ENCODE measurements around the gene ANKRD23. TPM values are rescaled to one million over a fixed set of nuclear protein-coding genes. Genes with fewer than 3 reads are reported as not detected.

ANKRD23 gene
- total and polyA plus RNA-seq, 2 of the 13 experiments (the other 11 are each of a cell fraction or from before 2014, with no cell fraction given) = 1.5 to 1.6 TPM

GRCh38 chr2:96788442-96789244 lies 55.2 kb downstream of the ANKRD23 start (continued):
- no peak for TF ChIP-seq ZBTB39 (CRISPR knock-in tag; IDR thresholded peaks at IDR 0.05)

MicroRNAs encoded within 50 kb of the gene (microRNA counts, 767-probe panel; counts per million panel counts)
- not detected for microRNA hsa-miR-3127-5p

Small RNAs within 50 kb of the gene (microRNA-seq; reads per million reads assigned to microRNA genes)
- gene MIR3127 = 4.1 reads per million, percentile 28 among the genes with 10 or more reads in this experiment

Small RNAs within 50 kb of the gene (small RNA-seq; reads per million reads assigned to genes)
- gene MIR3127 (ENCODE audit: insufficient read depth in 2 of 3, insufficient read length in 3 of 3, low read depth in 2 of 3, low replicate concordance in 1 of 3) = 0 reads per million in 3 experiments

Other genes with a start within 250 kb of the ANKRD23 start
- gene KANSL3, start 205.7 kb downstream of the ANKRD23 start, total RNA-seq (2016; rRNA removed; fragmentation: Illumina TruSeq; extraction: Trizol) = 37.3 and 43.9 TPM in 2 replicates
- 20.8 and 28.2 TPM in 2 replicates for gene KANSL3, start 205.7 kb downstream of the ANKRD23 start, polyA plus RNA-seq (2011; rRNA removed)
- gene FER1L5, start 201.3 kb downstream of the ANKRD23 start, total RNA-seq (2016; rRNA removed; fragmentation: Illumina TruSeq; extraction: Trizol) = 0.02 TPM in 1 of 2 replicates, not detected in the other
- 0.08 and 0.22 TPM in 2 replicates for gene FER1L5, start 201.3 kb downstream of the ANKRD23 start, polyA plus RNA-seq (2011; rRNA removed)
- gene LMAN2L, start 104.0 kb downstream of the ANKRD23 start, total RNA-seq (2016; rRNA removed; fragmentation: Illumina TruSeq; extraction: Trizol) = 27.7 and 57.9 TPM in 2 replicates
- gene LMAN2L, start 104.0 kb downstream of the ANKRD23 start, polyA plus RNA-seq (2011; rRNA removed) = 35.5 and 39.1 TPM in 2 replicates
- gene CNNM4, start 83.1 kb downstream of the ANKRD23 start, total RNA-seq (2016; rRNA removed; fragmentation: Illumina TruSeq; extraction: Trizol) = 3.0 and 5.9 TPM in 2 replicates
- gene CNNM4, start 83.1 kb downstream of the ANKRD23 start, polyA plus RNA-seq (2011; rRNA removed) = 8.4 and 9.8 TPM in 2 replicates
- 8.4 and 21.2 TPM in 2 replicates for gene CNNM3, start 27.8 kb downstream of the ANKRD23 start, total RNA-seq (2016; rRNA removed; fragmentation: Illumina TruSeq; extraction: Trizol)
- gene CNNM3, start 27.8 kb downstream of the ANKRD23 start, polyA plus RNA-seq (2011; rRNA removed) = 27.9 and 43.4 TPM in 2 replicates
- 23.2 and 26.7 TPM in 2 replicates for gene ANKRD39, start 14.0 kb upstream of the ANKRD23 start, total RNA-seq (2016; rRNA removed; fragmentation: Illumina TruSeq; extraction: Trizol)
- 24.8 and 27.8 TPM in 2 replicates for gene ANKRD39, start 14.0 kb upstream of the ANKRD23 start, polyA plus RNA-seq (2011; rRNA removed)
- gene SEMA4C, start 26.1 kb upstream of the ANKRD23 start, total RNA-seq (2016; rRNA removed; fragmentation: Illumina TruSeq; extraction: Trizol) = 11.3 and 25.9 TPM in 2 replicates
- gene SEMA4C, start 26.1 kb upstream of the ANKRD23 start, polyA plus RNA-seq (2011; rRNA removed) = 46.6 and 69.2 TPM in 2 replicates
- gene FAM178B, start 142.6 kb upstream of the ANKRD23 start, total RNA-seq (2016; rRNA removed; fragmentation: Illumina TruSeq; extraction: Trizol) = not detected in 2 replicates
- gene FAM178B, start 142.6 kb upstream of the ANKRD23 start, polyA plus RNA-seq (2011; rRNA removed) = not detected in 2 replicates

All from HepG2 (cell line).